ENCODE measurements around the gene NRG2. TPM values are rescaled to one million over a fixed set of nuclear protein-coding genes. Genes with fewer than 3 reads are reported as not detected.

Gene NRG2
- total RNA-seq, 2 experiments from 2014 or later: 0.08 to 0.17 TPM

DNA sequence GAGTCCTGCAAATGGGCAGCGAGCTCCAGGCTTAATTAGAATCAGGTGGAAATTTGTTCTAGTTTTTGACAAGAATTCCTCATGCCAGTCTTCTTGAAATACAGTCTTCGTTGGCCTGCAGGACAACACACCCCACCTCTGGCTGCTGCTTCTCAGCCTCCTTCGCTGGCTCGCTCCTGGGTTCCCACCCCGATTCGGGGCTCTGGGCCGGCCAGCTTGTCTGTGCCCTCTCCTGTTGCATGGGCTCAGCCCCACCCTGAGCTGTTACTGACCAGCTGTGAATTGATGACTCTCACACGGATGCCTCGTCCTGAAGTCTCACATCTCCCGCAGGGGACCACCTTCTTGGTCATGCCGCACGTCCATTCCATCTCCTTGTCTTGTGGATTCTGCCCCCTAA, 226.5 kb downstream of the NRG2 start:
- Mint-ChIP-seq H3K36me3 (ENCODE audit: low read depth) (no peaks in the 10 kb centered on the region), H3K4me3 (no peak overlapping the region), H3K27me3 (peaks cover 4% of the 10 kb centered on the region), H3K9me3 (peaks cover 6% of the 10 kb centered on the region), H3K27ac (no peak overlapping the region), H3K4me1 (ENCODE audit: low read depth) (no peaks in the 10 kb centered on the region)
- H3K4me3 ChIP-seq (ENCODE audit: low read length): no peak overlapping the region
- H3K9me3 ChIP-seq (ENCODE audit: control insufficient read depth in 1 of 2, insufficient read depth in 1 of 2, low read length in 2 of 2): peaks cover 4 to 17% of the 10 kb centered on the region in 2 experiments
- DNase-seq (no peak), ATAC-seq (ENCODE audit: poor library complexity) (no peak)
- H3K27me3 ChIP-seq (ENCODE audit: control insufficient read depth in 1 of 2, insufficient read depth in 2 of 2, low read length in 2 of 2): no peaks in the 10 kb centered on the region
- H3K27ac ChIP-seq (ENCODE audit: low read depth in 1 of 2, low read length in 2 of 2): no peak overlapping the region
- ChIA-PET POLR2A (no interaction called here), CTCF (no interaction called here)
- TF ChIP-seq, protein P1, sequence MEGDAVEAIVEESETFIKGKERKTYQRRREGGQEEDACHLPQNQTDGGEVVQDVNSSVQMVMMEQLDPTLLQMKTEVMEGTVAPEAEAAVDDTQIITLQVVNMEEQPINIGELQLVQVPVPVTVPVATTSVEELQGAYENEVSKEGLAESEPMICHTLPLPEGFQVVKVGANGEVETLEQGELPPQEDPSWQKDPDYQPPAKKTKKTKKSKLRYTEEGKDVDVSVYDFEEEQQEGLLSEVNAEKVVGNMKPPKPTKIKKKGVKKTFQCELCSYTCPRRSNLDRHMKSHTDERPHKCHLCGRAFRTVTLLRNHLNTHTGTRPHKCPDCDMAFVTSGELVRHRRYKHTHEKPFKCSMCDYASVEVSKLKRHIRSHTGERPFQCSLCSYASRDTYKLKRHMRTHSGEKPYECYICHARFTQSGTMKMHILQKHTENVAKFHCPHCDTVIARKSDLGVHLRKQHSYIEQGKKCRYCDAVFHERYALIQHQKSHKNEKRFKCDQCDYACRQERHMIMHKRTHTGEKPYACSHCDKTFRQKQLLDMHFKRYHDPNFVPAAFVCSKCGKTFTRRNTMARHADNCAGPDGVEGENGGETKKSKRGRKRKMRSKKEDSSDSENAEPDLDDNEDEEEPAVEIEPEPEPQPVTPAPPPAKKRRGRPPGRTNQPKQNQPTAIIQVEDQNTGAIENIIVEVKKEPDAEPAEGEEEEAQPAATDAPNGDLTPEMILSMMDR (IDR thresholded peaks at IDR 0.05): no peak
- H3K36me3 ChIP-seq (ENCODE audit: insufficient read depth, low read length): no peaks in the 10 kb centered on the region
- intact Hi-C loops (cut with DNase I, micrococcal nuclease): no loop called here
- H3K4me1 ChIP-seq (ENCODE audit: insufficient read depth, low read length): no peaks in the 10 kb centered on the region

DNA sequence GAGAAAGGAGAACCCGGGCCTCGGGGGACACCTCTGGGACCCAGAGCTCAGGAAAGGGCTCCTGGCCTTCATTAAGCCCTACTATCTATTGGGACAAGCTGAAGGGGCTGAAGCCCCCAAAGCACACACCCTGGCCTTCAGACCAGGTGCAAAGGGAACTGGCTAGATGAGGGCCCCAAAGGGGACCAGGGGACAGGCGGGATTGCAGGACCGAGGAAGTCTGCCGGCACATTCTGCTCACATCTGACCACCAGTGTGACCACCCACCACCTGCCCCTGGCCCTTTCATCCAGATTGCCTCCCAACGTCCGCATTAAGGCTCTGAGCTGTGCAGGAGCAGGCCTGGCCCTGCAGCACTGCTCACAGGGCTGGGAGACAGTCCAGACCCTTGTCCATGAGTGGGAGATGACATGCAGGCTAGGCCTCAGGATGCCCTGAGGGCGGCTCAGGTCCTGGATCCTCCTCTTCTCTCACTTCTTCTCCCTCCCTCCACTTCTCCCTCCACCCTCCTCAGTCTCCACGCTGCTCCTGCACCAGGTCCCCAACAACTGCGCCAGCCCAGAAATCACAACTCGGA, 228.3 kb downstream of the NRG2 start:
- H3K27ac ChIP-seq (ENCODE audit: low read depth in 1 of 2, low read length in 2 of 2): no peak overlapping the region
- no peaks in the 10 kb centered on the region for H3K36me3 ChIP-seq (ENCODE audit: insufficient read depth, low read length)
- Mint-ChIP-seq H3K36me3 (ENCODE audit: low read depth) (no peaks in the 10 kb centered on the region), H3K27me3 (peaks cover 18% of the 10 kb centered on the region), H3K9me3 (peaks cover 5% of the 10 kb centered on the region), H3K4me1 (ENCODE audit: low read depth) (no peaks in the 10 kb centered on the region), H3K27ac (no peak overlapping the region), H3K4me3 (no peak overlapping the region)
- DNase-seq (no peak), ATAC-seq (ENCODE audit: poor library complexity) (no peak)
- TF ChIP-seq, protein P1 (IDR thresholded peaks at IDR 0.05): no peak
- H3K4me1 ChIP-seq (ENCODE audit: insufficient read depth, low read length): no peaks in the 10 kb centered on the region
- POLR2A ChIA-PET: no interaction called here
- CTCF ChIA-PET: no interaction called here
- intact Hi-C loops (cut with DNase I, micrococcal nuclease): no loop called here
- H3K9me3 ChIP-seq (ENCODE audit: control insufficient read depth in 1 of 2, insufficient read depth in 1 of 2, low read length in 2 of 2): peaks cover 4 to 12% of the 10 kb centered on the region in 2 experiments
- no peak overlapping the region for H3K4me3 ChIP-seq (ENCODE audit: low read length)
- H3K27me3 ChIP-seq (ENCODE audit: control insufficient read depth in 1 of 2, insufficient read depth in 2 of 2, low read length in 2 of 2): no peaks in the 10 kb centered on the region

DNA sequence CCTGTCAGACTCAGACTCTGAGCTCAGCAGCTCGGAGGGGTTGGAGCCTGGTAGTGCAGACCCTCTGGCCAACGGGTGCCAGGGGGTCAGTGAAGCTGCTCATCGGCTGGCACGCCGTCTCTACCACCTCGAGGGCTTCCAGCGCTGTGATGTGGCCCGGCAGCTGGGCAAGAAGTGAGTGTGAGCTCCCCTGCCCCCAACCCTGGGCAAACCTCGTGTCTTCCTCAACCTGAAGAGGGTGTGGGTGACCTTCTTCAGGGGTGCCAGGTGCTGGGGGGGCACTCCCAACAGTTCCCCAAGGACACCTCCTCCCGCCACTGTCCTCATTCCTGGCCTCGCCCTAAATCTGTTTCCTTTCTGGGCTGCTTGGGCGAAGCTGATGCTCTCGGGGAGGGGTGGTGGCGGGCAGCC, 228.9 kb downstream of the NRG2 start:
- peaks cover 4 to 11% of the 10 kb centered on the region in 2 experiments for H3K9me3 ChIP-seq (ENCODE audit: control insufficient read depth in 1 of 2, insufficient read depth in 1 of 2, low read length in 2 of 2)
- H3K4me1 Mint-ChIP-seq (ENCODE audit: low read depth): no peaks in the 10 kb centered on the region
- no peaks in the 10 kb centered on the region for H3K36me3 ChIP-seq (ENCODE audit: insufficient read depth, low read length)
- H3K4me1 ChIP-seq (ENCODE audit: insufficient read depth, low read length): no peaks in the 10 kb centered on the region
- H3K4me3 ChIP-seq (ENCODE audit: low read length): no peak overlapping the region
- H3K4me3 Mint-ChIP-seq: no peak overlapping the region
- ATAC-seq (ENCODE audit: poor library complexity): no peak
- no peaks in the 10 kb centered on the region for H3K36me3 Mint-ChIP-seq (ENCODE audit: low read depth)
- CTCF ChIA-PET: no interaction called here
- H3K27ac Mint-ChIP-seq: no peak overlapping the region
- H3K9me3 Mint-ChIP-seq: peaks cover 3% of the 10 kb centered on the region
- POLR2A ChIA-PET: no interaction called here
- H3K27me3 Mint-ChIP-seq: peaks cover 19% of the 10 kb centered on the region
- no peak overlapping the region for H3K27ac ChIP-seq (ENCODE audit: low read depth in 1 of 2, low read length in 2 of 2)
- no peaks in the 10 kb centered on the region for H3K27me3 ChIP-seq (ENCODE audit: control insufficient read depth in 1 of 2, insufficient read depth in 2 of 2, low read length in 2 of 2)
- intact Hi-C loops (cut with DNase I, micrococcal nuclease): no loop called here
- TF ChIP-seq, protein P1 (IDR thresholded peaks at IDR 0.05): no peak
- no peak for DNase-seq
